Astrocyte (in vitro differentiated cells and primary cell): ENCODE data around the gene ACVRL1.

Experiments used
- EZH2 ChIP-seq: IDR thresholded peaks from 2 replicates; pipeline ENCODE4 v1.6.1; 2012; ENCODE audit warnings: mild to moderate bottlenecking, low read length, inconsistent platforms; ENCODE audit not compliant: insufficient read depth
- TF ChIP-seq, protein P1 (sequence below): IDR thresholded peaks from 2 replicates; pipeline ENCODE4 v1.5.1; 2011; ENCODE audit warnings: low read depth, mild to moderate bottlenecking, inconsistent platforms, low read length, moderate library complexity; ENCODE audit not compliant: insufficient read depth

DNA sequence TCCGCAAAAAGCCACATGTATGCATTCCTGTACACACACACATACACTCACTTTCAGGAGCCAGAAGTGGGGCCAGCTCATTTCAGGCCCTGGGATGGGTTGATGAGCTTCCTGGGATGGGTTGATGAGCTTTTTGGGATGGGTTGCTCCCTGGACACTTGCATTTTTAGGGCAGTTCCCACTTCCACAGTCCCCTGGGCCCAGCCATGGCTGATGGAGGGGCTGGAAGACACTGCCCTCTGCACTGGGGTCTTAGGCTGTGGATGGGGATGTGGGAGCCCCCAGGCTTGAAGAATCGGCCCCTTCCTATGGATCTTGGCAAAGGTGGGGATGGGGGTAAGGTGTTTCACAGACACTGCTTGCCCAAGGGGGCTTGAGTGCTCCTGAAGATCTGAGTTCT, 12.7 kb downstream of the ACVRL1 start:
- TF ChIP-seq, protein P1, sequence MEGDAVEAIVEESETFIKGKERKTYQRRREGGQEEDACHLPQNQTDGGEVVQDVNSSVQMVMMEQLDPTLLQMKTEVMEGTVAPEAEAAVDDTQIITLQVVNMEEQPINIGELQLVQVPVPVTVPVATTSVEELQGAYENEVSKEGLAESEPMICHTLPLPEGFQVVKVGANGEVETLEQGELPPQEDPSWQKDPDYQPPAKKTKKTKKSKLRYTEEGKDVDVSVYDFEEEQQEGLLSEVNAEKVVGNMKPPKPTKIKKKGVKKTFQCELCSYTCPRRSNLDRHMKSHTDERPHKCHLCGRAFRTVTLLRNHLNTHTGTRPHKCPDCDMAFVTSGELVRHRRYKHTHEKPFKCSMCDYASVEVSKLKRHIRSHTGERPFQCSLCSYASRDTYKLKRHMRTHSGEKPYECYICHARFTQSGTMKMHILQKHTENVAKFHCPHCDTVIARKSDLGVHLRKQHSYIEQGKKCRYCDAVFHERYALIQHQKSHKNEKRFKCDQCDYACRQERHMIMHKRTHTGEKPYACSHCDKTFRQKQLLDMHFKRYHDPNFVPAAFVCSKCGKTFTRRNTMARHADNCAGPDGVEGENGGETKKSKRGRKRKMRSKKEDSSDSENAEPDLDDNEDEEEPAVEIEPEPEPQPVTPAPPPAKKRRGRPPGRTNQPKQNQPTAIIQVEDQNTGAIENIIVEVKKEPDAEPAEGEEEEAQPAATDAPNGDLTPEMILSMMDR = no peak
- TF ChIP-seq EZH2 = no peak
